ENCODE results near the gene RNF212. TPM values are rescaled to one million over a fixed set of nuclear protein-coding genes. Genes with fewer than 3 reads are reported as not detected.

RNF212 gene
- total and polyA plus RNA-seq, 2 experiments from 2014 or later = 8.4 to 10.4 TPM

DNA sequence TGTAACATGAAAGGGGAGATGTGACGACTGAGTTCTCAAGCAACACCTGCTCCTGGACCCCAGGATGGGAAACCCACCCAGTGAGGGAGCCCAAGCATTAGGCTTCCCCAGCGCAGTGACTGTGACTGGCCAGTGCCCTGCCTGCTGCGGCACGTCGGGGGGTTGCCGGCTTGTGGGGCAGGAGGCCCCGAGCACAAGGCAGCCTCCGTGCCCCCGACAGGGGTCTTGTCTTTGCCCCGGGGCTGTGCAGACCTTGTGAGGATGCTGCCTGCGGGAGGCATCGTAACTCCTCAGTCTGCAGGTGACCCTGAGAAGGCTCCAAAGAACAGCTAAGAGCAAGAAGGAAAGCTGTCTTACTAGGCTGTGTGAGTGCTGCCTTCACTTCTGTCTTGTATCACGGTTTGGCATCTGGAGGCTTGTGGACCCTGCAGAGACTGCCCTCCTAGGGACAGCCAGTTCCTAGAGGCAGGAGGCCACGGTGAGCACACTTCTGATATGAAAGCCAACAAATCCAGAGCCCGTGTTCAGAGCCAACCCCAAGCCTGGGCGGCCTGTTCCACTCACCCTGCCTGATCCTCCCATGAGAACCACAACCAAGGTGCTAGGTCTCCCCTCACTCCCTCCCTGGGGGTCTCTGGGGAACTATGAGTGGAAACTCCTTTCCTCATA is 54.2 kb downstream of the RNF212 start:
- H3K4me2 ChIP-seq = no peak overlapping the region
- 80% methylated on average over 16 of the region's 16 CpGs for WGBS (ENCODE audit: low lambda C conversion rate, missing lambda C conversion rate)
- no peaks in the 10 kb centered on the region for H3K9me2 ChIP-seq (replicated peaks; ENCODE audit: insufficient read depth)
- H4K20me1 ChIP-seq (ENCODE audit: insufficient read depth, poor library complexity, severe bottlenecking) = no peaks in the 10 kb centered on the region
- peak; percentile 5 for DNase-seq (ENCODE audit: low spot score)
- TF ChIP-seq, protein P1, sequence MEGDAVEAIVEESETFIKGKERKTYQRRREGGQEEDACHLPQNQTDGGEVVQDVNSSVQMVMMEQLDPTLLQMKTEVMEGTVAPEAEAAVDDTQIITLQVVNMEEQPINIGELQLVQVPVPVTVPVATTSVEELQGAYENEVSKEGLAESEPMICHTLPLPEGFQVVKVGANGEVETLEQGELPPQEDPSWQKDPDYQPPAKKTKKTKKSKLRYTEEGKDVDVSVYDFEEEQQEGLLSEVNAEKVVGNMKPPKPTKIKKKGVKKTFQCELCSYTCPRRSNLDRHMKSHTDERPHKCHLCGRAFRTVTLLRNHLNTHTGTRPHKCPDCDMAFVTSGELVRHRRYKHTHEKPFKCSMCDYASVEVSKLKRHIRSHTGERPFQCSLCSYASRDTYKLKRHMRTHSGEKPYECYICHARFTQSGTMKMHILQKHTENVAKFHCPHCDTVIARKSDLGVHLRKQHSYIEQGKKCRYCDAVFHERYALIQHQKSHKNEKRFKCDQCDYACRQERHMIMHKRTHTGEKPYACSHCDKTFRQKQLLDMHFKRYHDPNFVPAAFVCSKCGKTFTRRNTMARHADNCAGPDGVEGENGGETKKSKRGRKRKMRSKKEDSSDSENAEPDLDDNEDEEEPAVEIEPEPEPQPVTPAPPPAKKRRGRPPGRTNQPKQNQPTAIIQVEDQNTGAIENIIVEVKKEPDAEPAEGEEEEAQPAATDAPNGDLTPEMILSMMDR (IDR thresholded peaks at IDR 0.05; ENCODE audit: poor library complexity) = no peak
- TF ChIP-seq EZH2 (IDR thresholded peaks at IDR 0.05; ENCODE audit: borderline replicate concordance) (no peak), EZH2phosphoT487 (IDR thresholded peaks at IDR 0.05; ENCODE audit: low read depth, severe bottlenecking, unreplicated experiment) (no peak)
- no peaks in the 10 kb centered on the region for H3K4me1 ChIP-seq (ENCODE audit: insufficient read depth)
- H3K9me3 ChIP-seq (ENCODE audit: low read depth) = no peaks in the 10 kb centered on the region
- H3K79me2 ChIP-seq = no peaks in the 10 kb centered on the region
- peaks cover 25% of the 10 kb centered on the region for H3K27me3 ChIP-seq
- H3K4me3 ChIP-seq = no peak overlapping the region
- H2AFZ ChIP-seq = no peak overlapping the region
- H3K27ac ChIP-seq = no peak overlapping the region
- H3K36me3 ChIP-seq (replicated peaks; ENCODE audit: insufficient read depth, low read depth) = no peaks in the 10 kb centered on the region

DNA sequence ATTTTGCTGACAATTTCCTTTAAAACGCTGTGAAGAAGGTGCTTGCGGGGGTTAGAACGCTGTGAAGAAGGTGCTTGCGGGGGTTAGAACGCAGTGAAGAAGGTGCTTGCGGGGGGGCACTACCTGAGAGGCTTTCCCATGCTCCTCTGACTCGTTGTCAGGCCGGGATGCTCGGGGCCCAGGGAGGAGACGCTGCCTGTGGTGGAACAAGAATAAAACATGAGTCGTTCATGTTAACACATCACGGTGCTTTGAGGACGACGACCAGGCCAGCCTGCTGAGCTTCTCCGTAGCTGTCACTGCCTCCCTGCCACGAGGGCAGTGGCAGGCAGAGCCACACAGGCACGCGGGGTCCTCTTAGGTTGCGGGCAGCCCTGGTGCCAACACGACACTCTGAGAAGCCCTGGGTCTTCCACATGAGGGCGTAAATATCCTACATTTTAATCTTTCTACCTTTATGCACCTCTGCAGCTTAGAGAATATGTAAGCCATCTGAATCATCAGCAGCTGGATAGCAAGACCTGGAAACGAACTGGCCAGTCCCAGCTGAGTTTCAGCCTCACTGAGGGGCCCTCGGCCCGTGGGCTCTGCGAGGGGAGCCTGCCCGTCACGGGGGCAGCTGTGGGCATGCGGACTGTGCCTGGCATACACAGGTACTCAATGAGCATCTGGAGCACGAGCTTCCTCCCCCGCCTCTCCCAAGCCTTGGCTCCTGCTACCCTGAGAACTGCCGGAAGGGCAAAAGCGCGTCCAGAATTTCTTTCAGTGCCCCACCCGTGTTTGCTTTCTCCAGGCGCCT is 55.0 kb downstream of the RNF212 start:
- no peak for TF ChIP-seq EZH2phosphoT487 (IDR thresholded peaks at IDR 0.05; ENCODE audit: low read depth, severe bottlenecking, unreplicated experiment)
- TF ChIP-seq, protein P1 (IDR thresholded peaks at IDR 0.05; ENCODE audit: poor library complexity) = no peak
- H3K79me2 ChIP-seq = no peaks in the 10 kb centered on the region
- no peaks in the 10 kb centered on the region for H3K9me2 ChIP-seq (replicated peaks; ENCODE audit: insufficient read depth)
- no peak overlapping the region for H3K4me3 ChIP-seq
- H2AFZ ChIP-seq = no peak overlapping the region
- no peaks in the 10 kb centered on the region for H4K20me1 ChIP-seq (ENCODE audit: insufficient read depth, poor library complexity, severe bottlenecking)
- no peak overlapping the region for H3K27ac ChIP-seq
- peaks cover 27% of the 10 kb centered on the region for H3K27me3 ChIP-seq
- H3K4me1 ChIP-seq (ENCODE audit: insufficient read depth) = no peaks in the 10 kb centered on the region
- H3K4me2 ChIP-seq = no peak overlapping the region
- whole genome bisulfite sequencing (ENCODE audit: low lambda C conversion rate, missing lambda C conversion rate) = 68% methylated on average over 35 of the region's 35 CpGs
- H3K36me3 ChIP-seq (replicated peaks; ENCODE audit: insufficient read depth, low read depth) = no peaks in the 10 kb centered on the region
- H3K9me3 ChIP-seq (ENCODE audit: low read depth) = no peaks in the 10 kb centered on the region
- DNase-seq (ENCODE audit: low spot score) = no peak

DNA sequence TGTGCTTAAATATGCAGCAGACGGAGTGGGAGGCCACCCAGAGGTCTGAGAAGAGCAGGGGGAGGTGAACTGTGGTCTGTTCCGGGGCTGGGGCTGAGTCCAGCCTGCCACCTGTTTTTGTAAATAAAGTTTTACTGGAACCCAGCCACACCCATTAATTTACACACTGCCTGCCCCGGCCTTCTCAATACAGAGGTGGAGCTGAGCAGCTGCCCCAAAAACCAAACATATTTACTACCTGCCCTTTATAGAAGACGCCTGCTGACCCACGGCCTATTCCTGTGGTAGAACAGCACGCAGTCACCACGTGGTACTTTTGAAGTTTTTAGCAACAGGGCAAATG is 56.0 kb downstream of the RNF212 start:
- Histone ChIP-seq H3K4me3 (no peak overlapping the region), H2AFZ (no peak overlapping the region), H3K9me2 (replicated peaks; ENCODE audit: insufficient read depth) (no peaks in the 10 kb centered on the region), H3K9me3 (ENCODE audit: low read depth) (no peaks in the 10 kb centered on the region), H4K20me1 (ENCODE audit: insufficient read depth, poor library complexity, severe bottlenecking) (no peaks in the 10 kb centered on the region), H3K27ac (no peak overlapping the region), H3K4me1 (ENCODE audit: insufficient read depth) (peaks cover 3% of the 10 kb centered on the region), H3K4me2 (no peak overlapping the region), H3K79me2 (no peaks in the 10 kb centered on the region), H3K36me3 (replicated peaks; ENCODE audit: insufficient read depth, low read depth) (no peaks in the 10 kb centered on the region), H3K27me3 (peaks cover 25% of the 10 kb centered on the region)
- DNase-seq (ENCODE audit: low spot score) = no peak
- TF ChIP-seq, protein P1 (IDR thresholded peaks at IDR 0.05; ENCODE audit: poor library complexity) = no peak
- no peak for TF ChIP-seq EZH2 (IDR thresholded peaks at IDR 0.05; ENCODE audit: borderline replicate concordance)
- no peak for TF ChIP-seq EZH2phosphoT487 (IDR thresholded peaks at IDR 0.05; ENCODE audit: low read depth, severe bottlenecking, unreplicated experiment)
- 75% methylated on average over 7 of the region's 7 CpGs for WGBS (ENCODE audit: low lambda C conversion rate, missing lambda C conversion rate)
